Neural progenitor cell (in vitro differentiated cells): Measurements from ENCODE around the gene C3orf20. TPM values are rescaled to one million over a fixed set of nuclear protein-coding genes. Genes with fewer than 3 reads are reported as not detected.

Source experiments
- DNase-seq: peaks from one replicate; pipeline ENCODE4 v3.0.0-alpha.2; 2016; ENCODE audit warnings: low spot score
- H2AFZ ChIP-seq: fragments of 200-600 bp; sonication (generic); replicated peaks from 2 replicates; pipeline ENCODE4 v1.6.1; 2016; ENCODE audit warnings: antibody characterized with exemption
- H3F3A ChIP-seq: fragments of 200-600 bp; sonication (generic); 2 replicates; pipeline ENCODE4 v1.6.1; 2016; ENCODE audit warnings: antibody characterized with exemption, low read depth
- H3K27ac ChIP-seq: fragments of 200-600 bp; sonication (generic); 2 replicates; pipeline ENCODE4 v1.5.1; 2016; ENCODE audit warnings: mild to moderate bottlenecking
- H3K27me3 ChIP-seq: fragments of 200-600 bp; sonication (generic); 2 replicates; pipeline ENCODE4 v1.6.1; 2016; ENCODE audit warnings: mild to moderate bottlenecking, moderate library complexity
- H3K36me3 ChIP-seq: fragments of 200-600 bp; sonication (generic); 2 replicates; pipeline ENCODE4 v1.5.1; 2016
- H3K4me1 ChIP-seq: fragments of 200-600 bp; sonication (generic); 2 replicates; pipeline ENCODE4 v1.6.1; 2016; ENCODE audit warnings: mixed run types
- H3K4me2 ChIP-seq: fragments of 200-600 bp; sonication (generic); 2 replicates; pipeline ENCODE4 v1.6.1; 2016
- H3K4me3 ChIP-seq: fragments of 200-600 bp; sonication (generic); 2 replicates; pipeline ENCODE4 v1.5.1; 2016
- H3K79me2 ChIP-seq: fragments of 200-600 bp; sonication (generic); 2 replicates; pipeline ENCODE4 v1.6.1; 2016; ENCODE audit warnings: low read depth
- H3K9ac ChIP-seq: fragments of 200-600 bp; sonication (generic); 2 replicates; pipeline ENCODE4 v1.6.1; 2016
- H3K9me3 ChIP-seq: fragments of 200-600 bp; sonication (generic); 2 replicates; pipeline ENCODE4 v1.5.1; 2016; ENCODE audit warnings: low read depth
- H4K20me1 ChIP-seq: fragments of 200-600 bp; sonication (generic); 2 replicates; pipeline ENCODE4 v1.6.1; 2016; ENCODE audit warnings: low read depth
- H3K27ac Mint-ChIP-seq: 3 replicates; pipeline ENCODE4 v1.8.0; 2021; ENCODE audit warnings: mixed read lengths
- H3K27me3 Mint-ChIP-seq: 2 replicates; pipeline ENCODE4 v1.8.0; 2022; ENCODE audit warnings: low read depth, mild to moderate bottlenecking, inconsistent platforms, moderate library complexity, mixed read lengths; ENCODE audit not compliant: insufficient read depth
- H3K36me3 Mint-ChIP-seq: 3 replicates; pipeline ENCODE4 v1.8.0; 2021; ENCODE audit warnings: mixed read lengths
- H3K4me1 Mint-ChIP-seq: 3 replicates; pipeline ENCODE4 v1.8.0; 2021; ENCODE audit warnings: mixed read lengths
- H3K4me3 Mint-ChIP-seq: 3 replicates; pipeline ENCODE4 v1.8.0; 2021; ENCODE audit warnings: mild to moderate bottlenecking, moderate library complexity, mixed read lengths
- H3K9me3 Mint-ChIP-seq: 3 replicates; pipeline ENCODE4 v1.8.0; 2020; ENCODE audit warnings: mixed read lengths
- EZH2 ChIP-seq: fragments of 200-600 bp; sonication (generic); IDR thresholded peaks from 2 replicates; pipeline ENCODE4 v1.6.1; 2017; ENCODE audit warnings: antibody characterized with exemption, mild to moderate bottlenecking, moderate library complexity
- EZH2phosphoT487 ChIP-seq: fragments of 200-600 bp; sonication (generic); IDR thresholded peaks from 2 replicates; pipeline ENCODE4 v1.6.1; 2017; ENCODE audit warnings: antibody characterized with exemption
- total RNA-seq: library from RNA; depleted of rRNA; stranded (reverse); fragments of >200 nt; gene quantifications from 2 replicates; pipeline ENCODE4 v1.2.3, GENCODE V29; 2015; ENCODE audit warnings: low replicate concordance
- TF ChIP-seq, protein P1 (sequence below): fragments of 200-600 bp; sonication (generic); IDR thresholded peaks from 2 replicates; pipeline ENCODE4 v1.5.1; 2017; ENCODE audit warnings: antibody characterized with exemption, mild to moderate bottlenecking

Gene C3orf20
- total RNA-seq, 1 donor from 2014 or later = not detected

DNA sequence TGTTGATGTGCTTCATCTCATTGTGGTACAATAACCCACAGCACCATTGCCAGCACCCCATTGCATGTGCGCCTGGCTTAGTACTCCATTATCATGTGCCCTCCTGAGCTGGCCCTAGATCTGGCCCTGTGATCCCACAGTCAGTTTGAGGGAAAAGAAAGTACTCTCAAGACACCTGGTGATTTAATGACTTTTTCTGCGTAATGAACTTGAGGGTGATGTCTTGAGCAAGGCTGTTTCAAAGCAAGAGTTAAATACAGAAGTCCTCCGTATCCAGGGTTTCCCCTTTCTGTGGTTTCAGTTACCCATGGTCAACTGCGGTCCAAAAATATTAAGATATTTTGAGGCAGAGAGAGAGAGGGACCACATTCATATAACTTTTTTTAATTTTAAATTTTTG lies 16.3 kb downstream of the C3orf20 start:
- Histone ChIP-seq H3K36me3 (no peaks in the 10 kb centered on the region), H2AFZ (no peak overlapping the region), H3K79me2 (no peaks in the 10 kb centered on the region), H3K4me3 (no peak overlapping the region), H3K9ac (no peak overlapping the region), H4K20me1 (no peaks in the 10 kb centered on the region), H3K27ac (no peak overlapping the region), H3K9me3 (no peaks in the 10 kb centered on the region), H3K4me2 (no peak overlapping the region), H3K27me3 (peaks cover 25% of the 10 kb centered on the region), H3F3A (no peaks in the 10 kb centered on the region), H3K4me1 (no peaks in the 10 kb centered on the region)
- no peaks in the 10 kb centered on the region for H3K36me3 Mint-ChIP-seq
- no peak overlapping the region for H3K4me3 Mint-ChIP-seq
- no peaks in the 10 kb centered on the region for H3K27me3 Mint-ChIP-seq
- DNase-seq = no peak
- peaks cover 11% of the 10 kb centered on the region for H3K9me3 Mint-ChIP-seq
- H3K27ac Mint-ChIP-seq = no peak overlapping the region
- no peak for TF ChIP-seq EZH2
- TF ChIP-seq, protein P1, sequence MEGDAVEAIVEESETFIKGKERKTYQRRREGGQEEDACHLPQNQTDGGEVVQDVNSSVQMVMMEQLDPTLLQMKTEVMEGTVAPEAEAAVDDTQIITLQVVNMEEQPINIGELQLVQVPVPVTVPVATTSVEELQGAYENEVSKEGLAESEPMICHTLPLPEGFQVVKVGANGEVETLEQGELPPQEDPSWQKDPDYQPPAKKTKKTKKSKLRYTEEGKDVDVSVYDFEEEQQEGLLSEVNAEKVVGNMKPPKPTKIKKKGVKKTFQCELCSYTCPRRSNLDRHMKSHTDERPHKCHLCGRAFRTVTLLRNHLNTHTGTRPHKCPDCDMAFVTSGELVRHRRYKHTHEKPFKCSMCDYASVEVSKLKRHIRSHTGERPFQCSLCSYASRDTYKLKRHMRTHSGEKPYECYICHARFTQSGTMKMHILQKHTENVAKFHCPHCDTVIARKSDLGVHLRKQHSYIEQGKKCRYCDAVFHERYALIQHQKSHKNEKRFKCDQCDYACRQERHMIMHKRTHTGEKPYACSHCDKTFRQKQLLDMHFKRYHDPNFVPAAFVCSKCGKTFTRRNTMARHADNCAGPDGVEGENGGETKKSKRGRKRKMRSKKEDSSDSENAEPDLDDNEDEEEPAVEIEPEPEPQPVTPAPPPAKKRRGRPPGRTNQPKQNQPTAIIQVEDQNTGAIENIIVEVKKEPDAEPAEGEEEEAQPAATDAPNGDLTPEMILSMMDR = no peak
- TF ChIP-seq EZH2phosphoT487 = no peak
- H3K4me1 Mint-ChIP-seq = no peaks in the 10 kb centered on the region

DNA sequence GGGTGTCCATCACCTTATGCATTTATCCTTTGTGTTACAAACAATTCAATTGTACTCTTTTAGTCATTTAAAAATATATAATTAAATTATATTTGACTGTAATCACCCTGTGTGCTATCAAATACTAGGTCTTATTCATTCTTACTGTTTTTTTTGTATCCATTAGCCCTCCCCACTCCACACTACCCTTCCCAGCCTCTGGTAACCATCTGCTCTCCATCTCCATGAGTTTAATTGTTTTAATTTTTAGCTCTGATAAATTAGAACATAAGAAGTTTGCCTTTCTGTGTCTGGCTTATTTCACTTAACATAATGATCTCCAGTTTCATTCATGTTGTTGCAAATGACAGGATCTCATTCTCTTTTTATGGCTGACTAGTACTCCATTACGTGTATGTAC lies 16.8 kb downstream of the C3orf20 start:
- H3K9me3 ChIP-seq = no peaks in the 10 kb centered on the region
- Mint-ChIP-seq H3K36me3 (no peaks in the 10 kb centered on the region), H3K27ac (no peak overlapping the region), H3K9me3 (peaks cover 11% of the 10 kb centered on the region), H3K4me1 (no peaks in the 10 kb centered on the region), H3K27me3 (no peaks in the 10 kb centered on the region), H3K4me3 (no peak overlapping the region)
- no peak for DNase-seq
- H3F3A ChIP-seq = no peaks in the 10 kb centered on the region
- H3K36me3 ChIP-seq = no peaks in the 10 kb centered on the region
- no peak overlapping the region for H3K4me2 ChIP-seq
- no peaks in the 10 kb centered on the region for H3K4me1 ChIP-seq
- H3K27ac ChIP-seq = no peak overlapping the region
- no peaks in the 10 kb centered on the region for H4K20me1 ChIP-seq
- no peak overlapping the region for H3K9ac ChIP-seq
- H3K79me2 ChIP-seq = no peaks in the 10 kb centered on the region
- H3K27me3 ChIP-seq = peaks cover 25% of the 10 kb centered on the region
- no peak overlapping the region for H3K4me3 ChIP-seq
- TF ChIP-seq EZH2 (no peak), EZH2phosphoT487 (no peak)
- TF ChIP-seq, protein P1 = no peak
- H2AFZ ChIP-seq = no peak overlapping the region

DNA sequence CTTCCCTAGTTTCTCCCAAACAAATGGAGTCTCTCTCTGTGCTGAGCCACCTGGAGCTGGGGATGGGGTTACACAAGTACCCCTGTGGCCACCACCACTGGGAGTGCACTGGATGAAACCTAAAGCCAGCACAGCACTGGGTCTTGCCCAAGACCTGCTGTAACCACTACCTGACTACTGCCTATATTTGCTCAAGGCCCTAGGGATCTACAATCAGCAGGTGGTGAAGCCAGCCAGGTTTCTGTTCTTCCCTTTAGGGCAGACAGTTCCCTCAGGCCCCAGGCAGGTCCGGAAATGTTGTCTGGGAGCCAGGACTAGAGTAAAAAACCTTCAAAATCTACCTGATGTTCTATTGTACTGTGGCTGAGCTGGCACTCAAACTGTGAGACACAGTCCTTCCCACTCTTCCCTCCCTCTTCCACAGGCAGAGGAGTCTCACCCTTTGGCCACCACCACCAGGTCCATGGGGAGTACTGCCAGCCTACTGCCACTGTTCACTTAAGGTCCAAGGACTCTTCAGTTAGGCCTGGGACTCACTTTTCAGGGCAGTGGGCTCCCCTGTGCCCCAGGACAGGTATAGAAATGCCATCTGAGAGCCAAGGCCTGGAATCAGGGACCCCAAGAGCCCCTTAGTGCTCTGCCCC lies 23.8 kb downstream of the C3orf20 start:
- H3K4me3 Mint-ChIP-seq = no peak overlapping the region
- Histone ChIP-seq H3K79me2 (no peaks in the 10 kb centered on the region), H2AFZ (no peak overlapping the region), H3K9me3 (no peaks in the 10 kb centered on the region), H3K4me1 (no peaks in the 10 kb centered on the region), H3F3A (no peaks in the 10 kb centered on the region), H4K20me1 (no peaks in the 10 kb centered on the region), H3K27me3 (peaks cover 4% of the 10 kb centered on the region), H3K36me3 (no peaks in the 10 kb centered on the region), H3K4me3 (no peak overlapping the region), H3K9ac (no peak overlapping the region), H3K27ac (no peak overlapping the region), H3K4me2 (no peak overlapping the region)
- H3K36me3 Mint-ChIP-seq = no peaks in the 10 kb centered on the region
- H3K27me3 Mint-ChIP-seq = no peaks in the 10 kb centered on the region
- H3K27ac Mint-ChIP-seq = no peak overlapping the region
- no peak for TF ChIP-seq EZH2phosphoT487
- TF ChIP-seq, protein P1 = no peak
- TF ChIP-seq EZH2 = no peak
- no peak for DNase-seq
- no peaks in the 10 kb centered on the region for H3K9me3 Mint-ChIP-seq
- H3K4me1 Mint-ChIP-seq = no peaks in the 10 kb centered on the region
